ENCODE results near the gene MRGPRE.

The MRGPRE gene

DNA sequence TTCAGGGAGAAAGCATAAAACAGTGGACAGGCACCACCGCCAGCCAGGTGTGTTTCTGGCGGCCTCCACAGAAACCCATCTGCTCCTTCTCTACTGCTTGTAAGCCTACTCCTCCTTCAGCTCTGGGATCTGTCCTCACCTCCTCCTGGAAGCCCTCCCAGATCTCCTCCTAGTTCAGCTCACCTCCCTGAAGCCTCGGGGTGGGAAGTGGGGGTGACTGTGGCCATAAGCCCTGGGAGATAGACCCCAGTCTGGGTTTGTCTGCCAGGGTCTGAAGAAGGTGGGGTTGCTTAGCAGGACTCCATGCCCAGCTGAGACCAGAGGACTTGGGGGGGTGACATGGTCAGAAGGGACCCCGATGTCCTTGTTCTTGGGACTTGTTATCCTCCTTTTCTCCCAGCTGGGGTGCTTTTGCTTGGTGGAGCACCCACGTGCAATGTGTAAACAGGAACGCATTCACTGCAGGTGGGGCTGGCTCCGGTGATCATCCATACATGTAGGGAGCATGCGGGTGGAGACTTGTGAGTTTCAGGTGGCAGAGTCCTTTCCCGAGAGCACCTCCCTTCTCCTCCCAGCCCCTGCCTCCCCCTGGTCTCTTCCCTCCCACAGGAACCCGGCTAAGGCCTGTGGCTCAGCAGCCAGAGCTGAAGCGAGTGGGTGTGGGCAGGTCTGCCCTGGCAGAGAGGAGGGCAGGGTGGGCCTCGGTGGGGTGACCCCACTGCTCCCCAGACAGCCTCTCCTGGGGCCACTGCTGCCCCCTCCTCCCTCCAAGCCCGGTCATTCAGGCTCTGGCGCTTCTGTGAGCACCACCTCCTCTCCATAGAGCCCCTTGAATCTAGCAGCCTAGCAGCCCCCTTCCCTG is 39.5 kb downstream of the MRGPRE start:
- TF ChIP-seq TEAD4 (IDR thresholded peaks at IDR 0.05) (no peak), YY1 (IDR thresholded peaks at IDR 0.05; ENCODE audit: low read depth) (no peak), FOXM1 (IDR thresholded peaks at IDR 0.05; ENCODE audit: borderline replicate concordance, low read depth) (no peak), RAD21 (IDR thresholded peaks at IDR 0.05; ENCODE audit: low read depth) (no peak), TCF12 (IDR thresholded peaks at IDR 0.05; ENCODE audit: low read depth) (no peak), TAF1 (IDR thresholded peaks at IDR 0.05; ENCODE audit: low read depth) (no peak), EGR1 (IDR thresholded peaks at IDR 0.05) (no peak), CEBPB (IDR thresholded peaks at IDR 0.05) (no peak), NFIC (IDR thresholded peaks at IDR 0.05) (no peak), EP300 (IDR thresholded peaks at IDR 0.05; ENCODE audit: borderline replicate concordance) (no peak)
- TF ChIP-seq, protein P1, sequence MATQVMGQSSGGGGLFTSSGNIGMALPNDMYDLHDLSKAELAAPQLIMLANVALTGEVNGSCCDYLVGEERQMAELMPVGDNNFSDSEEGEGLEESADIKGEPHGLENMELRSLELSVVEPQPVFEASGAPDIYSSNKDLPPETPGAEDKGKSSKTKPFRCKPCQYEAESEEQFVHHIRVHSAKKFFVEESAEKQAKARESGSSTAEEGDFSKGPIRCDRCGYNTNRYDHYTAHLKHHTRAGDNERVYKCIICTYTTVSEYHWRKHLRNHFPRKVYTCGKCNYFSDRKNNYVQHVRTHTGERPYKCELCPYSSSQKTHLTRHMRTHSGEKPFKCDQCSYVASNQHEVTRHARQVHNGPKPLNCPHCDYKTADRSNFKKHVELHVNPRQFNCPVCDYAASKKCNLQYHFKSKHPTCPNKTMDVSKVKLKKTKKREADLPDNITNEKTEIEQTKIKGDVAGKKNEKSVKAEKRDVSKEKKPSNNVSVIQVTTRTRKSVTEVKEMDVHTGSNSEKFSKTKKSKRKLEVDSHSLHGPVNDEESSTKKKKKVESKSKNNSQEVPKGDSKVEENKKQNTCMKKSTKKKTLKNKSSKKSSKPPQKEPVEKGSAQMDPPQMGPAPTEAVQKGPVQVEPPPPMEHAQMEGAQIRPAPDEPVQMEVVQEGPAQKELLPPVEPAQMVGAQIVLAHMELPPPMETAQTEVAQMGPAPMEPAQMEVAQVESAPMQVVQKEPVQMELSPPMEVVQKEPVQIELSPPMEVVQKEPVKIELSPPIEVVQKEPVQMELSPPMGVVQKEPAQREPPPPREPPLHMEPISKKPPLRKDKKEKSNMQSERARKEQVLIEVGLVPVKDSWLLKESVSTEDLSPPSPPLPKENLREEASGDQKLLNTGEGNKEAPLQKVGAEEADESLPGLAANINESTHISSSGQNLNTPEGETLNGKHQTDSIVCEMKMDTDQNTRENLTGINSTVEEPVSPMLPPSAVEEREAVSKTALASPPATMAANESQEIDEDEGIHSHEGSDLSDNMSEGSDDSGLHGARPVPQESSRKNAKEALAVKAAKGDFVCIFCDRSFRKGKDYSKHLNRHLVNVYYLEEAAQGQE (IDR thresholded peaks at IDR 0.05; ENCODE audit: low read depth) = no peak
- TF ChIP-seq, protein P2, sequence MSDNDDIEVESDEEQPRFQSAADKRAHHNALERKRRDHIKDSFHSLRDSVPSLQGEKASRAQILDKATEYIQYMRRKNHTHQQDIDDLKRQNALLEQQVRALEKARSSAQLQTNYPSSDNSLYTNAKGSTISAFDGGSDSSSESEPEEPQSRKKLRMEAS (IDR thresholded peaks at IDR 0.05) = no peak
- TF ChIP-seq, protein P3, sequence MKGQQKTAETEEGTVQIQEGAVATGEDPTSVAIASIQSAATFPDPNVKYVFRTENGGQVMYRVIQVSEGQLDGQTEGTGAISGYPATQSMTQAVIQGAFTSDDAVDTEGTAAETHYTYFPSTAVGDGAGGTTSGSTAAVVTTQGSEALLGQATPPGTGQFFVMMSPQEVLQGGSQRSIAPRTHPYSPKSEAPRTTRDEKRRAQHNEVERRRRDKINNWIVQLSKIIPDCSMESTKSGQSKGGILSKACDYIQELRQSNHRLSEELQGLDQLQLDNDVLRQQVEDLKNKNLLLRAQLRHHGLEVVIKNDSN (IDR thresholded peaks at IDR 0.05) = no peak

DNA sequence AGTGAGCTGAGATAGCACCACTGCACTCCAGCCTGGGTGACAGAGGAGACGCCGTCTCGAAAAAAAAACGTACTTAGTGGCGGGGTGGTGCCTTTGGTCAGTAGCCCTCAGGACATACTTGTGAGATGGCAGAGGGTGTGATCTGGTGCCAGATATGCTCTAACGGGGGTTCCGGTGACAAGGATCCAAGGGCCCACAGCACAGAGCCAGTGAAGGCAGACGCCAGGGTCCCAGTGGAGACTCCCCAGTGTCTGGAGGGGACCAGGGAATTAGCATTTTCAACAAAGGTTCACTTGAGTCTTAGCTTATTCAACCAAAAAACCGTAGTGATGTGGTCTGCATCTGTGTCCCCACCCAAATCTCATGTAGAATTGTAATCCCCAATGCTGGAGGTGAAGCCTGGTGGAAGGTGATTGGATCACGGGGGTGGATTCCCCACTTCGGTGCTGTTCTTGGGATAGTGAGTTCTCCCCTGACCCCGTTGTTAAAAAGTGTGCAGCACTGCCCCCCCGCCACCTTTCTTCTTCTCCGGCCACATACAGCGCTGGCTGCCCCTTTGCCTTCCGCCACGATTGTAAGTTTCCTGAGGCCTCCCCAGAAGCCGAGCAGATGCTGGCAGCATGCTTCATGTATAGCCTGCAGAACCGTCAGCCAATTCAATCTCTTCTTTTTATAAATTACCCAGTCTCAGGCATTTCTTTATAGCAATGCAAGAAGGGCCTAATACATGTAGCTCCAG is 40.5 kb downstream of the MRGPRE start:
- no peak for TF ChIP-seq TAF1 (IDR thresholded peaks at IDR 0.05; ENCODE audit: low read depth)
- TF ChIP-seq CEBPB (IDR thresholded peaks at IDR 0.05) = no peak
- TF ChIP-seq YY1 (IDR thresholded peaks at IDR 0.05; ENCODE audit: low read depth) = no peak

DNA sequence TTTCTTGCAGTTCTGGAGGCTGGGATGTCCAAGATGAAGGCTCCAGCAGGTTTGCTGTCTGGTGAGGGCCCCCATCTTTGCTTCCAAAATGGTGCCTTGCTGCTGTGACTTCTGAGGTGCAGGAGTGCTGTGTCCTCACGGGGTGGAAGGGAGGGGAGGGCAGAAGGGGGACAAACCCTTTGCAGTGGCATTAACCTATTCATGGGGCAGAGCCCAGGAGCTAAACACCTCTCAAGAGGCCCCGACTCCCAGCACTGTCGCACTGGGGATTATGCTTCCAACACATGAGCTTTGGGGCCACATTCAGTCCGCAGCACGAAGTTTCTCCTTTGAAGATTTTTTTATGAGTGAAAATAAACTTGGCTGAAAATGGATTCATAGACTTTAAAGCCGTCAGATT is 41.6 kb downstream of the MRGPRE start:
- TF ChIP-seq EGR1 (IDR thresholded peaks at IDR 0.05) (no peak), ZBTB7A (IDR thresholded peaks at IDR 0.05; ENCODE audit: low read depth) (no peak), TAF1 (IDR thresholded peaks at IDR 0.05; ENCODE audit: low read depth) (no peak), NFIC (IDR thresholded peaks at IDR 0.05) (no peak), TEAD4 (IDR thresholded peaks at IDR 0.05) (no peak)
- TF ChIP-seq, protein P2 (IDR thresholded peaks at IDR 0.05) = no peak
- TF ChIP-seq, protein P3 (IDR thresholded peaks at IDR 0.05) = no peak

DNA sequence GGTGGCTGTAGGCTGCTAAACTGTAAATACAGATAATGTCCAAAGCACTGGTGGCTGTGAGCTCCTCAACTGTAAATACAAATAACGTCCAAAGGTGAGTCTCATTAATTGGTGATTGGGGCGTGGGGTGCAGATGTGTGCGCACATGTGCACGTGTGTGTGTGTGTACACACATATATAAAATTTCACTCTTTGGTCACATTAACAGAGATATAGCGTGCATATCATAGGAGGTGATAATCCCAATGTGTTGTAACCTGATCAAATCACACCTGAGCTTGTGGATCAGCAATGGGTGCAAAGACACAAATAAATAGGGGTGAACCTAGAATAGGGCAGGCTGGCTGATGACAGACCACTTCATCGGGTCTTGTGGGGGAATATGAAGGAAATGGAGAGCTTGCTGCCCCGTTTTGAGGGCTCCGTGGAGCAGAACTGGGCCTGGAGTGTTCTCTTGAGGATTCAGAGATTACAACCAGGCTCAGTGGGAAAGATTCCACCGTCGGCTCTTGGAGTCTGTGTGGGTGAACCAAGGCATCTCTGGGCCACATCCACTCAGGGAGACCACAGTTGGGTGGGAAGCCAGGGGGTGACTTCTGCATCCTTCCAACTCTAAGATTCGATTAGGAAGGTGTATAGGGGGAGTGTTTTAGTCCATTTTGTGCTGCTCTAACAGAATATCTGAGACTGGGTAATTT is 42.2 kb downstream of the MRGPRE start:
- TF ChIP-seq, protein P2 (IDR thresholded peaks at IDR 0.05) = no peak
- TF ChIP-seq YY1 (IDR thresholded peaks at IDR 0.05; ENCODE audit: low read depth) (no peak), TEAD4 (IDR thresholded peaks at IDR 0.05) (no peak), CREB1 (IDR thresholded peaks at IDR 0.05; ENCODE audit: low read depth) (no peak)

DNA sequence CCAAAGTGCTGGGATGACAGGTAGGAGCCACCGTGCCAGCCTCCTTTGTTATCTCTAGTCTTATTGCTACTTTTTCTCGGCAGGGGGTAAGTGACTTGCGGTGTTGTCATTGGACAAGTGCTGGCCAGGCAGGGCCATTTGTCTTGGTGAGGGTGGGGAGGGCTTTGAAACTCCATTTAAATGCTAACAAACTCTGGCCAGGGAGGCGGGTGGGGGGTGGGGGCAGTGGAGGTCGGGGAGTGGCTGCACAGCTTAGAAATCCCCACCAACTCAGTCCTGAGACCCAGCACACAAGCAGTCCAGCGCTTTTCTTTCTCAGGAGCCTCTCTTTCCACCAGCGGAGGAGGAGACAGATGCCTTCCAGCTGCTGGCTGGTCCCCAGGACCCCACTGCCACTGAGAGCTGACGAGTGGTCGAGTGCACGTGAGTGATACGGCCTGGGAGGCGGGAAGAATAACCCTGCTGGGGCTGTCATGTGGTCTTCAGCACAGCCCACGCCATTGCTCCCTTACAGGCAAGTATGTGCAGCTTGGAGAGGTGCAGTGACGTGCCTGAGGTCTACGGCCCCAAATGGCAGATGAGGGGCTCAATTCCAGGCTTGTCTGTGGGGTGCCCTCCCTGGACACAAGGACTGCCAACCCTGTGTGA is 42.9 kb downstream of the MRGPRE start:
- TF ChIP-seq EP300 (IDR thresholded peaks at IDR 0.05; ENCODE audit: borderline replicate concordance) (no peak), TEAD4 (IDR thresholded peaks at IDR 0.05) (no peak), ZBTB7A (IDR thresholded peaks at IDR 0.05; ENCODE audit: low read depth) (no peak), TAF1 (IDR thresholded peaks at IDR 0.05; ENCODE audit: low read depth) (no peak), EGR1 (IDR thresholded peaks at IDR 0.05) (no peak), FOXM1 (IDR thresholded peaks at IDR 0.05; ENCODE audit: borderline replicate concordance, low read depth) (no peak), YY1 (IDR thresholded peaks at IDR 0.05; ENCODE audit: low read depth) (no peak)

DNA sequence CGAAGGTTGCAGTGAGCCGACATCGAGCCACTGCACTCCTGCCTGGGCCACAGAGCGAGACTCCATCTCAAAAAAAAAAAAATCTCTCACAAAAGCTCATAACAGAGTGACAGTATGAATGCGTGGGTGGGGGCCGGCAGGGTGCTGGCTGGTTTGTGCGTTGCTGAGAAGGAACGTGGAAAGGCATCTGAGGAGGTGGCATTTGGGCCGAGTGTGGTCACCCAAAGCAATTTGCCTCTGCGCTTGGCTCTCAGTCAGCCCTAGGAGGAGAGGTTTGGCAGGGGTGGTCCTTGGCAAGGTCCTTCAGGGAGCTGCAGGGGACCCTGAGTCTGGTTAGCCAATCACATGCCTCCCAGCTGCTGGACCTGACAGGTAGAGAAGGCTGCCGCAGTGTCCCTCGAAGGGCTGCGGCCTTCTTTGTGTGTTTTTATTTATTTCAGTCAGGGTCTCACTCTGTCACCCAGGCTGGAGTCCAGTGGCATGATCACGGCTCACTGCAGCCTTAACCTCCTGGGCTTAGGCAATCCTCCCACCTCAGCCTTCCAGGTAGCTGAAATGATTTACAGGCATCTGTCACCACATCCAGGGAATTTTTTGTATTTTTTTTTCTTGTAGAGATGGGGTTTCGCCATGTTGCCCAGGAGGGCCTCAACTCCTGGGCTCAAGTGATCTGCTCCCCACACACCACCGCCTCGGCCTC is 43.6 kb downstream of the MRGPRE start:
- TF ChIP-seq TCF12 (IDR thresholded peaks at IDR 0.05; ENCODE audit: low read depth) (no peak), ZBTB7A (IDR thresholded peaks at IDR 0.05; ENCODE audit: low read depth) (no peak), EGR1 (IDR thresholded peaks at IDR 0.05) (peak; percentile 73)
